Measurements from ENCODE around the gene KRT16.
"Not testable (repeated sequence)": the region's sequence is repeated elsewhere in the genome, so short reads cannot be mapped to it uniquely, and the experiment has no call there.

The KRT16 gene

GRCh38 chr17:41647940-41648410, 35.4 kb upstream of the KRT16 start:
- DNase-seq (ENCODE audit: low spot score) = peak; percentile 88

GRCh38 chr17:41647038-41647813, 34.7 kb upstream of the KRT16 start:
- no peak for DNase-seq (ENCODE audit: low spot score)

GRCh38 chr17:41642252-41643156, 29.9 kb upstream of the KRT16 start:
- DNase-seq (ENCODE audit: low spot score) = no peak

GRCh38 chr17:41640596-41640995, 28.0 kb upstream of the KRT16 start:
- DNase-seq (ENCODE audit: low spot score) = not testable (repeated sequence)

- DNase-seq (ENCODE audit: low spot score) = no peak
Observed at GRCh38 chr17:41639492-41640473, 27.2 kb upstream of the KRT16 start.

DNA sequence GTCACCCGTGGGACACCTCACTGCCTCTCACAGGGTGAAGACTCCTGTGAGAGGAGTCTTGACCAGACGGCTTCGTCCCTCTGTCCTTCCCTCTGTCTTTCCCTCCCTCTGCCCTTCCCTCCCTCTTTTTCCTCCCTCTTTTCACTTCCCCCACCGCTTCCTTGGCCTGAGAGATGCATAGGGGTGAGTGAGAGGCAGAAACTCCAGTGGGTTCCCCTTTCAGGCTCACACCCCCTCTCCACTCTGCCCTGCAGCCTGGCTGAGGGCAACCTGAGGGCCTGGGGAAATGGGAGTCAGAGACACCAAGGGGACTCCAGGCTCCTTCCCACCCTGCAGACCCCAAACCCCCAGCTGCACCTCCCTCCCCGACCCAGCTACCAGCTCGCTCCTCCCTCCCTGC, 26.4 kb upstream of the KRT16 start:
- DNase-seq (ENCODE audit: low spot score) = no peak

GRCh38 chr17:41638194-41638593, 25.6 kb upstream of the KRT16 start:
- no peak for DNase-seq (ENCODE audit: low spot score)

GRCh38 chr17:41636652-41637051, 24.1 kb upstream of the KRT16 start:
- no peak for DNase-seq (ENCODE audit: low spot score)

- no peak for DNase-seq (ENCODE audit: low spot score)
Observed at GRCh38 chr17:41635121-41636097, 22.8 kb upstream of the KRT16 start.

GRCh38 chr17:41634639-41635038, 22.1 kb upstream of the KRT16 start:
- no peak for DNase-seq (ENCODE audit: low spot score)

DNA sequence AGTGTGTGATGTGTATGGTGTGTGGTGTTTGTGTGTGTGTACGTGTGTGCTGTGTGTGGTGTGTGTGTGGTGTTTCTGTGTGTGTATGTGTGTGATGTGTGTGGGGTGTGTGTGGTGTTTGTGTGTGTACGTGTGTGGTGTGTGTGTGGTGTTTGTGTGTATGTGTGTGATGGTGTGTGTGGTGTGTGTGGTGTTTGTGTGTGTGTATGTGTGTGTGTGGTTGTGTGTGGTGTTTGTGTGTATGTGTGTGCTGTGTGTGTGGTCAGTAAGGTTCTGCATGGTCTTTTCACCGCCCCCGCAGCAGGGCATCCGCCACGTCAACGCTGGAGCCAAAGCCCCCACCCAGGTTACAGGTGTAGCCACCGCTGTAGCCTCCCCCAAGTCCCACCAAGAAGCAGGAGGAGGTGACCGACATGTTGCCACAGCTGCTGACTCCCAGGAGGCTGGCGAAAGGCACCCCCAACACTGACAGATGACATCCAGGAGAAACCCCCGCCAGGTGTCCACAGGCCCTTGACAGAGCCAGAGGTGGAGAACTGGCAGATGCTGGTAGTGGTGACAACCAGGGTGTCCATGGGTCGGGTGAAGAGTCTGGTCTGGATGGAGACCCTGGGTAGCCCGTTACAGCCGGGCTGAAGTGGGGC, 21.1 kb upstream of the KRT16 start:
- no peak for DNase-seq (ENCODE audit: low spot score)

- DNase-seq (ENCODE audit: low spot score) = no peak
Observed at GRCh38 chr17:41632482-41633105, 20.0 kb upstream of the KRT16 start.

GRCh38 chr17:41631898-41632285, 19.3 kb upstream of the KRT16 start:
- no peak for DNase-seq (ENCODE audit: low spot score)

GRCh38 chr17:41631025-41631897, 18.7 kb upstream of the KRT16 start:
- no peak for DNase-seq (ENCODE audit: low spot score)

GRCh38 chr17:41629826-41630670, 17.5 kb upstream of the KRT16 start:
- DNase-seq (ENCODE audit: low spot score) = no peak

GRCh38 chr17:41629316-41629715, 16.7 kb upstream of the KRT16 start:
- DNase-seq (ENCODE audit: low spot score) = no peak

DNA sequence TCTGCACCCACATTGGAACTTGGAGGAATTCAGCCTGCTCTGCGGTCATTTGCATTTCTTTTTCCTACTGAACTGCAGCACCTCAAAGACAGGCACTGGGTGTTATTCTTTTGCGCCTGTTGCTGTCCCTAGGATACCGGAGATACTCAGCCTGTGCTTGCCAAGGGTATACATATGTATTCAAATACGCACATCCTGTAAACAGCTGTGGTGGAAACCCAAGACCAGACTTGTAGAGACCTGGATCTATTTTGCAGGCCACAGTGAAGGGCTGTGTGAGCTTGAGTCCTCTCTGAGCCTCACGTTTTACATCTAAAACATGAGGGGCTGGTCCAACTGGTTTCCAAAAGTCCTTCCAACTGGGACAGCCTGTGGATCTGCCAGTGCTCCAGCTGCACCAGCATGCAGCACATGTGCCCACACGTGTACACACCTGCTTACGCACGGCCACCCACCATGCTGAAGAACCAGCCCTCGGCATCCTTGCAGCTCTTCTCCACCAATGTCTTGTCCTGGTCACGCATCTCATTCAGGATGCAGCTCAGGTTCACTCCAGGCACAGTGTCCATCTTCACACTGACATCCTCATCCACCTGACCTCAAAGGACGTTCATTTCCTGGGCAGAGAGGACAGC, 16.2 kb upstream of the KRT16 start:
- not testable (repeated sequence) for DNase-seq (ENCODE audit: low spot score)
